ENCODE data around the gene TRABD2B.

The TRABD2B gene

GRCh38 chr1:47732489-47732888, 264.7 kb downstream of the TRABD2B start:
- Histone ChIP-seq H3K4me1 (ENCODE audit: control insufficient read depth, low read length) (no peaks in the 10 kb centered on the region), H3K27ac (ENCODE audit: low read depth, low read length) (no peak overlapping the region), H3F3A (ENCODE audit: control insufficient read depth, insufficient read depth) (no peaks in the 10 kb centered on the region), H3K4me3 (ENCODE audit: low read length) (no peak overlapping the region), H3K9me2 (replicated peaks; ENCODE audit: control insufficient read depth, low read length) (no peaks in the 10 kb centered on the region), H3K4me2 (ENCODE audit: low read length) (no peak overlapping the region), H3K79me2 (ENCODE audit: control insufficient read depth, low read length) (no peaks in the 10 kb centered on the region), H3K27me3 (ENCODE audit: control insufficient read depth, low read length) (peaks cover 5% of the 10 kb centered on the region), H3K36me3 (ENCODE audit: control insufficient read depth, low read length) (no peaks in the 10 kb centered on the region), H3K9me3 (ENCODE audit: control insufficient read depth, insufficient read depth, low read length) (no peaks in the 10 kb centered on the region), H4K20me1 (ENCODE audit: control insufficient read depth, insufficient read depth, low read depth, low read length) (no peaks in the 10 kb centered on the region)
- no peak for TF ChIP-seq EZH2phosphoT487 (IDR thresholded peaks at IDR 0.05; ENCODE audit: borderline replicate concordance, low read length)

DNA sequence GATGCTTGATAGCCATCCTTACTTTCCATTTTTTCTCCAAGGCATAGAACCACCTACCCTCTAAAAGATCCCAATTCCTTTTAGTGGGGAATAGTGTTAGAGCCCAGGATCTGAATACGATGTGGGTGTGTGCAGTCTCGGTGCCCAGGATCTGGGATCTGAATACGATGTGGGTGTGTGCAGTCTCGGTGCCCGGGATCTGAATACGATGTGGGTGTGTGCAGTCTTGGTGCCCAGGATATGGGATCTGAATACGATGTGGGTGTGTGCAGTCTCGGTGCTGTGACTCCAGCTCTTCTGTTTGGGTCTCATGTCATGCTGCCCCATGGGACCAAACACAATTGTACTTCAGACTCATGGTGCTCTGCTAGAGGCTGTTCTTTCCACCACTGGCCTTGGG, 265.5 kb downstream of the TRABD2B start:
- Histone ChIP-seq H3K27me3 (ENCODE audit: control insufficient read depth, low read length) (peaks cover 10% of the 10 kb centered on the region), H3K4me2 (ENCODE audit: low read length) (no peak overlapping the region)

GRCh38 chr1:47729685-47730084, 267.5 kb downstream of the TRABD2B start:
- Histone ChIP-seq H3K9me2 (replicated peaks; ENCODE audit: control insufficient read depth, low read length) (no peaks in the 10 kb centered on the region), H3K4me3 (ENCODE audit: low read length) (no peak overlapping the region), H3F3A (ENCODE audit: control insufficient read depth, insufficient read depth) (no peaks in the 10 kb centered on the region), H3K27ac (ENCODE audit: low read depth, low read length) (no peak overlapping the region), H3K9me3 (ENCODE audit: control insufficient read depth, insufficient read depth, low read length) (no peaks in the 10 kb centered on the region), H3K36me3 (ENCODE audit: control insufficient read depth, low read length) (no peaks in the 10 kb centered on the region), H3K4me2 (ENCODE audit: low read length) (no peak overlapping the region), H3K4me1 (ENCODE audit: control insufficient read depth, low read length) (no peaks in the 10 kb centered on the region), H3K27me3 (ENCODE audit: control insufficient read depth, low read length) (peaks cover 25% of the 10 kb centered on the region), H4K20me1 (ENCODE audit: control insufficient read depth, insufficient read depth, low read depth, low read length) (no peaks in the 10 kb centered on the region), H3K79me2 (ENCODE audit: control insufficient read depth, low read length) (no peaks in the 10 kb centered on the region)
- TF ChIP-seq EZH2phosphoT487 (IDR thresholded peaks at IDR 0.05; ENCODE audit: borderline replicate concordance, low read length) (no peak), CTCF (IDR thresholded peaks at IDR 0.05; ENCODE audit: low read depth, low read length, poor library complexity, severe bottlenecking) (no peak)

More for the DNA sequence above, 265.5 kb downstream of the TRABD2B start:
- H3K4me1 ChIP-seq (ENCODE audit: control insufficient read depth, low read length) = no peaks in the 10 kb centered on the region
- H3F3A ChIP-seq (ENCODE audit: control insufficient read depth, insufficient read depth) = no peaks in the 10 kb centered on the region
- H3K4me3 ChIP-seq (ENCODE audit: low read length) = no peak overlapping the region
- H3K36me3 ChIP-seq (ENCODE audit: control insufficient read depth, low read length) = no peaks in the 10 kb centered on the region
- no peak for TF ChIP-seq CTCF (IDR thresholded peaks at IDR 0.05; ENCODE audit: low read depth, low read length, poor library complexity, severe bottlenecking)
- TF ChIP-seq EZH2phosphoT487 (IDR thresholded peaks at IDR 0.05; ENCODE audit: borderline replicate concordance, low read length) = no peak
- H3K79me2 ChIP-seq (ENCODE audit: control insufficient read depth, low read length) = no peaks in the 10 kb centered on the region
- H3K9me3 ChIP-seq (ENCODE audit: control insufficient read depth, insufficient read depth, low read length) = no peaks in the 10 kb centered on the region
- H4K20me1 ChIP-seq (ENCODE audit: control insufficient read depth, insufficient read depth, low read depth, low read length) = no peaks in the 10 kb centered on the region
- no peaks in the 10 kb centered on the region for H3K9me2 ChIP-seq (replicated peaks; ENCODE audit: control insufficient read depth, low read length)
- no peak overlapping the region for H3K27ac ChIP-seq (ENCODE audit: low read depth, low read length)

DNA sequence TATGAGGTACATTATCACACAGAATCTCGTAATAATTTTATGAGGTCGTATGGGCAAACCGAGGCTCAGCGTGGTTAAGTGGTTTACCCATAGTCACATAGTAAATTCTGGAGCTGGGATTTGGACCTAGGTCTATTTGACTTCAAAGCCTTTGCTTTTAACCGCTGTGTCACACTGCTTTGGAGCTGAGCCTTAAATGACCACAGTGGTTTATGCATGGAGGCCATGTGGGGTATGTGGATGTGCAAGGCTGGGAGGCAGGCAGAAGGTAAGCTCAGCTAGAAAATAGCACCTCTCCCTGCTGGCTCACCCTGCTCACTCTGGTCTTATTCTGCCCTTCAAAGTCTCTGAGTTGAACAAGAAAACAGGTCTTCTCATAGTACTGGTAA, 269.5 kb downstream of the TRABD2B start:
- no peaks in the 10 kb centered on the region for H3F3A ChIP-seq (ENCODE audit: control insufficient read depth, insufficient read depth)
- no peak for TF ChIP-seq CTCF (IDR thresholded peaks at IDR 0.05; ENCODE audit: low read depth, low read length, poor library complexity, severe bottlenecking)
- TF ChIP-seq EZH2phosphoT487 (IDR thresholded peaks at IDR 0.05; ENCODE audit: borderline replicate concordance, low read length) = no peak
- no peaks in the 10 kb centered on the region for H3K9me3 ChIP-seq (ENCODE audit: control insufficient read depth, insufficient read depth, low read length)
- peaks cover 26% of the 10 kb centered on the region for H3K27me3 ChIP-seq (ENCODE audit: control insufficient read depth, low read length)
- no peak overlapping the region for H3K27ac ChIP-seq (ENCODE audit: low read depth, low read length)
- no peaks in the 10 kb centered on the region for H3K79me2 ChIP-seq (ENCODE audit: control insufficient read depth, low read length)
- H3K36me3 ChIP-seq (ENCODE audit: control insufficient read depth, low read length) = no peaks in the 10 kb centered on the region
- no peaks in the 10 kb centered on the region for H4K20me1 ChIP-seq (ENCODE audit: control insufficient read depth, insufficient read depth, low read depth, low read length)
- no peaks in the 10 kb centered on the region for H3K9me2 ChIP-seq (replicated peaks; ENCODE audit: control insufficient read depth, low read length)
- no peak overlapping the region for H3K4me3 ChIP-seq (ENCODE audit: low read length)
- no peak overlapping the region for H3K4me2 ChIP-seq (ENCODE audit: low read length)
- H3K4me1 ChIP-seq (ENCODE audit: control insufficient read depth, low read length) = no peaks in the 10 kb centered on the region
